Measurements from ENCODE around the gene FURIN.

The FURIN gene

DNA sequence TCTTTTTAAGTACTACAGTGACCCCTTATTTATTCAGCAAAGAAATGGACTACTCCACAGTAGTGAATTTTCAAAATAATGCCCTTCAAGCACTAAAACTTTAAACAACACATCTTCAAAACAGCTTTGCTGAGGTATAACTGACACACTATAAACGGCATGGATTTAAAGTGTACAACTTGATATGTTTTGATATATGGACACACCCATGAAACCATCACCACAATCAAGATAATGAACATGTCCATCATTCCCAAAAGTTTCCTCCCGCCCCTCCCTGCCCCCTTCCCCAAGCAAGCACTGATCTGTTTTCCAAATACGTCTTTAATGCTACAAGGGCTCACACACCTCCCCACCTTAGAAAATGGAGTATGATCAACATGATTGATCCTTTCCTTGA, 1.6 kb upstream of the FURIN start:
- no peak for TF ChIP-seq CTCF (IDR thresholded peaks at IDR 0.05; ENCODE audit: low read depth, low read length, missing control alignments)

DNA sequence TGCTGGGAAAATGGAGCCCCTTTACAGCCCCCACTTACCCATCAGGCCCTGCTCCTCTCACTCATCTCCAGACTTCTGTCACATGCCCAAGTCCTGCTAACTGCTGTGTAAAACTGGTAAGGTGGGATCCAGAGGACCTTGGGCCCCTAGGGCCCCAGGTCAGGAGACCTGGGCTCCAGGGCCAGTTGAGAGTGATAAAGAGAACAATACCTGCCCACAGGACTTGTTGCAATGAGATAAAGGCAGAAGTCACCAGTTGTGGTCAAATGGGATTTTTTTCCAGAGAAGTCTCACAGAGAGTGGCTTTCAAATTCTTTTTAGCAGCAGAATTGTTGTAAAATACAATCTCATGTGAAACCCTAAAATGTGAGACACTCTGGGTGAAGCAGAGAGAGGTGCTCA, 753 bp downstream of the FURIN start:
- no peak for DNase-seq
- Histone ChIP-seq H3K4me3 (ENCODE audit: low read depth, low read length) (no peak overlapping the region), H3K27me3 (replicated peaks) (no peaks in the 10 kb centered on the region), H3K27ac (peak overlapping the region; percentile 91), H3K36me3 (replicated peaks) (peaks cover 3% of the 10 kb centered on the region)
- no peak for TF ChIP-seq CTCF (IDR thresholded peaks at IDR 0.05; ENCODE audit: low read depth, low read length, missing control alignments)
- in situ Hi-C loops (cut with HindIII; ENCODE audit: low pct_ligation_motif_present, low sequenced_read_pairs), result no loop called here

More for the DNA sequence above, 1.6 kb upstream of the FURIN start:
- Histone ChIP-seq H3K27me3 (replicated peaks) (no peaks in the 10 kb centered on the region), H3K4me3 (ENCODE audit: low read depth, low read length) (no peak overlapping the region), H3K36me3 (replicated peaks) (no peaks in the 10 kb centered on the region), H3K27ac (no peak overlapping the region)
- in situ Hi-C loops (cut with HindIII; ENCODE audit: low pct_ligation_motif_present, low sequenced_read_pairs), result no loop called here
- no peak for DNase-seq

DNA sequence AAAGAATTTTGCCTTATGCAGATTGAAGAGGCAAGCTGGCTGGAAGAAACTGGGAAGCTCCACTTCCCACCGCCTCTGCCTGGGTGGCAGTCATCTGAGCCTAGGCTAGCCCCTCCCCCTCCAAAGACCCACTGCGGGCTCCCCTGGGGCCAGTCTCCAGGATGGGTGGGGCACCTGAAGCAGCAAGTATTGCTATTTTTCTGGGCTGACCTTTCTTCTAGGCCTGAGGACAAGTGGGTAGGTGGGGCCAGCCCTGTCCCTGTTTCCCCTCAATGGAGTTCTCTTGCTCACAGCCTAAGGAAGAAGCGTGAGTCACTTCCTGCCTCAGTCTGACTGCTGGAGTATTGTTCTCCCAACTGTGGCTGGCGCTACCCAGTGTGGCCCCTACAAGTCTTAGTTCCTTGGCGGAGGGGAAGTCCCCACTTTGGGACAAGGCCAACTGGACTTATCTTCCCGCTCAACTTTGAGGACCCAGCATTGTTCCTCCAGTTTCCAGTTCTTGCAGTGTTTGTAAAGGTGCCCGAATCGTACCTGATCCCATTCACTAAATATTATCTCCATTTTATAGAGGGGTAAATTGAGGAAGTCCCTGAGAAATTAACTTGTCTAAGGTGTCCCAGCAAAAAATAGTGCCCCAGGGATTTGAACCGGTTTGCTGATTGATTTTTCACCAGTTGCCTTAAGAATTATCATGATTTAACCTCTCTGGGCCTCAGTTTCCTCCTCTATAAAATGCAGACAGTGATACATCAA, 1.4 kb downstream of the FURIN start:
- Histone ChIP-seq H3K27me3 (replicated peaks) (no peaks in the 10 kb centered on the region), H3K36me3 (replicated peaks) (peaks cover 3% of the 10 kb centered on the region), H3K27ac (peak overlapping the region; percentile 91), H3K4me3 (ENCODE audit: low read depth, low read length) (no peak overlapping the region)
- TF ChIP-seq CTCF (IDR thresholded peaks at IDR 0.05; ENCODE audit: low read depth, low read length, missing control alignments), result no peak
- peak; percentile 85 for DNase-seq
- in situ Hi-C loops (cut with HindIII; ENCODE audit: low pct_ligation_motif_present, low sequenced_read_pairs), result no loop called here

DNA sequence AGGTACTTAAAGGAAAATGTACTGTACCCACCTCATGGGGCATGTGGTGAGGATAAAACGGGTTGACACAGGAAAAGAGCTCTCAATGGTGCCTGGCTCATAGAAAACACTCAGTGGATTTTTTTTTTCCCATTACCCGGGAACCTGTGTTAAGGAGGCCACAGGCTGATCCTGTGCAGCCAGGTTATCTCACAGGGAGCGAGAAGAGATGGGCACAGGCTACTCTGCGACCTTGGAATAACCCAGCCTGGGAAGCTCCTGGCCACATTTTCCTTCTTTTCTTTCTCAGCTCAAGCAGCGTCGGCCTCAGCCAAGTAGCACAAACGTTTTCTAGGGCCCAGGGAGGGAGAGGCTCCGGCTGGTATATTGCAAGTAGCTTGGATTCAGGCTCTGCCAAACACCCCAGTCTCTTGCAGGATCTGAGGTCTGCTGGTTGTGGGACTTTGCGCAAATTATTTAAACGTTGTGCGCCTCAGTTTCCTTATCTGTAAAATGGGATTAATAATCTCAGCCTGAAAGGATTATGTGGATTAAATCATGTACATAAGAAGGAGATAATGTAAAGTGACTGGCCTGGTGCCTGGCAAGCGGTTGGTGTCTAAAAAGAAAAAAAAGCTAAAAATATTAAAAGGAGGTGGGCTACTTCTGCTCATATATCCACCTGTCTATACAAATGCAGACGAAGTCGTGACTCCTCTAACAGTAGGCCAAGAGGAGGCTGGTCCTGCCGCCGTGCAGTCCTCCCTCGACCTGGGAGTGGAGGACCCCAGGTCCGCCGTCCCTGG, 2.2 kb downstream of the FURIN start:
- Histone ChIP-seq H3K27ac (peak overlapping the region; percentile 91), H3K27me3 (replicated peaks) (no peaks in the 10 kb centered on the region), H3K36me3 (replicated peaks) (peaks cover 3% of the 10 kb centered on the region), H3K4me3 (ENCODE audit: low read depth, low read length) (peak overlapping the region; percentile 72)
- TF ChIP-seq CTCF (IDR thresholded peaks at IDR 0.05; ENCODE audit: low read depth, low read length, missing control alignments), result no peak
- peak; percentile 14 for DNase-seq
- in situ Hi-C loops (cut with HindIII; ENCODE audit: low pct_ligation_motif_present, low sequenced_read_pairs), result no loop called here

DNA sequence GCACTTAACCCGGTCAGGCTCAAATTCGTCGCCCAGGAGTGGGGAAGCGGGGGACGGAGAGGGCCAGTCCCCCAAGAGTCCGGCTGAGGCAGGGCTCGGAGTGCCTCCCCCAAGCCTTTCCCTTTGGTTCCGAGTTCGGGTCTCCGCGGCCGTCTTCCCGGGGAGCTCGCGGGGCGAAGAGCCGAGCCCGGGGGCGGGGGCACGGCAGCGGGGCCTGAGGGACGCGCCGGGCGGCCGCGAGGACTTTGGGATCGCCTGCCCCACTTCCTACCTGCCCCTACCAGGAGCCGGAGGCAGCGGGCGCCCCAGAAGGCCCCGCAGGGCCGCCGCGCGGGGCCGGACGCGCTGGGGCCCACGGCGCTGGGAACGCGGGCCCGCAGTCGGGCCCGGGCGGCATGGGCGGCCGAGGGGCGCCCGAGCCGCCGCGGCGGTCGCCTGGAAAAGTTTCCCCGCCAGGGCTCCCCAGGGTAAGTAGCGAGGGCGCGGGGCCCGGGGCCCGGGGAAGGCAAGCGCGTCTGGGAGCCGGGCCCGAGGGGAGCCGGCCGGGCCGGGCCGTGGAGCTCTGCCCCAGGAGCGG, 2.8 kb downstream of the FURIN start:
- peak; percentile 12 for DNase-seq
- in situ Hi-C loops (cut with HindIII; ENCODE audit: low pct_ligation_motif_present, low sequenced_read_pairs), result no loop called here

More for the DNA sequence above, 2.8 kb downstream of the FURIN start:
- Histone ChIP-seq H3K27ac (peak overlapping the region; percentile 91), H3K4me3 (ENCODE audit: low read depth, low read length) (peak overlapping the region; percentile 72), H3K27me3 (replicated peaks) (no peaks in the 10 kb centered on the region), H3K36me3 (replicated peaks) (peaks cover 9% of the 10 kb centered on the region)
- no peak for TF ChIP-seq CTCF (IDR thresholded peaks at IDR 0.05; ENCODE audit: low read depth, low read length, missing control alignments)
